ENCODE results near the gene INTS4. TPM values are rescaled to one million over a fixed set of nuclear protein-coding genes. Genes with fewer than 3 reads are reported as not detected.
"Not testable (repeated sequence)": the region's sequence is repeated elsewhere in the genome, so short reads cannot be mapped to it uniquely, and the experiment has no call there.

Gene INTS4
- total RNA-seq, 1 experiment from 2014 or later: 33.2 TPM

GRCh38 chr11:78010304-78010703 is 15.8 kb upstream of the INTS4 start:
- Histone ChIP-seq H3K4me3 (ENCODE audit: insufficient read depth, low read depth, low read length) (no peak overlapping the region), H3K36me3 (replicated peaks; ENCODE audit: control insufficient read depth, insufficient read depth, low read length) (no peaks in the 10 kb centered on the region), H3K27me3 (ENCODE audit: control insufficient read depth, insufficient read depth, low read length) (no peaks in the 10 kb centered on the region)
- DNase-seq: no peak

- H3K36me3 ChIP-seq (replicated peaks; ENCODE audit: control insufficient read depth, insufficient read depth, low read length): no peaks in the 10 kb centered on the region
- no peaks in the 10 kb centered on the region for H3K27me3 ChIP-seq (ENCODE audit: control insufficient read depth, insufficient read depth, low read length)
- H3K4me3 ChIP-seq (ENCODE audit: insufficient read depth, low read depth, low read length): no peak overlapping the region
These were observed 14.6 kb upstream of the INTS4 start for GRCh38 chr11:78009062-78009461.

GRCh38 chr11:78000193-78000592 is 5.7 kb upstream of the INTS4 start:
- no peaks in the 10 kb centered on the region for H3K36me3 ChIP-seq (replicated peaks; ENCODE audit: control insufficient read depth, insufficient read depth, low read length)
- no peak overlapping the region for H3K4me3 ChIP-seq (ENCODE audit: insufficient read depth, low read depth, low read length)
- H3K27me3 ChIP-seq (ENCODE audit: control insufficient read depth, insufficient read depth, low read length): no peaks in the 10 kb centered on the region
- peak; percentile 70 for DNase-seq

More at GRCh38 chr11:78009062-78009461, 14.6 kb upstream of the INTS4 start:
- DNase-seq: no peak

- Histone ChIP-seq H3K36me3 (replicated peaks; ENCODE audit: control insufficient read depth, insufficient read depth, low read length) (no peaks in the 10 kb centered on the region), H3K27me3 (ENCODE audit: control insufficient read depth, insufficient read depth, low read length) (no peaks in the 10 kb centered on the region), H3K4me3 (ENCODE audit: insufficient read depth, low read depth, low read length) (no peak overlapping the region)
- no peak for DNase-seq
These were observed 5.1 kb upstream of the INTS4 start for GRCh38 chr11:77999446-78000030.

- DNase-seq: peak; percentile 21
- H3K4me3 ChIP-seq (ENCODE audit: insufficient read depth, low read depth, low read length): peak overlapping the region; percentile 64
- H3K36me3 ChIP-seq (replicated peaks; ENCODE audit: control insufficient read depth, insufficient read depth, low read length): no peaks in the 10 kb centered on the region; the same call in none of the 2 replicates
- H3K27me3 ChIP-seq (ENCODE audit: control insufficient read depth, insufficient read depth, low read length): no peaks in the 10 kb centered on the region
These were observed 566 bp downstream of the INTS4 start for GRCh38 chr11:77993902-77994301.

- Histone ChIP-seq H3K27me3 (ENCODE audit: control insufficient read depth, insufficient read depth, low read length) (no peaks in the 10 kb centered on the region), H3K36me3 (replicated peaks; ENCODE audit: control insufficient read depth, insufficient read depth, low read length) (no peaks in the 10 kb centered on the region; the same call in none of the 2 replicates), H3K4me3 (ENCODE audit: insufficient read depth, low read depth, low read length) (no peak overlapping the region)
- no peak for DNase-seq
These were observed 3.5 kb downstream of the INTS4 start for GRCh38 chr11:77990981-77991380.

GRCh38 chr11:77986456-77986855 is 8.0 kb downstream of the INTS4 start:
- H3K27me3 ChIP-seq (ENCODE audit: control insufficient read depth, insufficient read depth, low read length); DNase-seq; H3K4me3 ChIP-seq (ENCODE audit: insufficient read depth, low read depth, low read length); H3K36me3 ChIP-seq (replicated peaks; ENCODE audit: control insufficient read depth, insufficient read depth, low read length): not testable (repeated sequence)

GRCh38 chr11:77981346-77981947 is 13.0 kb downstream of the INTS4 start:
- no peak for DNase-seq
- Histone ChIP-seq H3K36me3 (replicated peaks; ENCODE audit: control insufficient read depth, insufficient read depth, low read length) (no peaks in the 10 kb centered on the region; the same call in none of the 2 replicates), H3K27me3 (ENCODE audit: control insufficient read depth, insufficient read depth, low read length) (no peaks in the 10 kb centered on the region), H3K4me3 (ENCODE audit: insufficient read depth, low read depth, low read length) (no peak overlapping the region)

- no peak for DNase-seq
- Histone ChIP-seq H3K4me3 (ENCODE audit: insufficient read depth, low read depth, low read length) (no peak overlapping the region), H3K36me3 (replicated peaks; ENCODE audit: control insufficient read depth, insufficient read depth, low read length) (peaks cover 2% of the 10 kb centered on the region), H3K27me3 (ENCODE audit: control insufficient read depth, insufficient read depth, low read length) (no peaks in the 10 kb centered on the region)
These were observed 26.1 kb downstream of the INTS4 start for GRCh38 chr11:77968337-77968736.

- H3K27me3 ChIP-seq (ENCODE audit: control insufficient read depth, insufficient read depth, low read length): no peaks in the 10 kb centered on the region
- H3K4me3 ChIP-seq (ENCODE audit: insufficient read depth, low read depth, low read length): no peak overlapping the region
- H3K36me3 ChIP-seq (replicated peaks; ENCODE audit: control insufficient read depth, insufficient read depth, low read length): peaks cover 2% of the 10 kb centered on the region
- DNase-seq: no peak
These were observed 26.7 kb downstream of the INTS4 start for GRCh38 chr11:77967753-77968152.

GRCh38 chr11:77967121-77967520 is 27.3 kb downstream of the INTS4 start:
- DNase-seq: no peak
- no peaks in the 10 kb centered on the region for H3K27me3 ChIP-seq (ENCODE audit: control insufficient read depth, insufficient read depth, low read length)
- H3K36me3 ChIP-seq (replicated peaks; ENCODE audit: control insufficient read depth, insufficient read depth, low read length): peaks cover 2% of the 10 kb centered on the region
- H3K4me3 ChIP-seq (ENCODE audit: insufficient read depth, low read depth, low read length): no peak overlapping the region

- no peak overlapping the region for H3K4me3 ChIP-seq (ENCODE audit: insufficient read depth, low read depth, low read length)
- no peaks in the 10 kb centered on the region for H3K27me3 ChIP-seq (ENCODE audit: control insufficient read depth, insufficient read depth, low read length)
- peaks cover 2% of the 10 kb centered on the region for H3K36me3 ChIP-seq (replicated peaks; ENCODE audit: control insufficient read depth, insufficient read depth, low read length)
- DNase-seq: no peak
These were observed 28.1 kb downstream of the INTS4 start for GRCh38 chr11:77966338-77966737.

- no peaks in the 10 kb centered on the region; the same call in 1 of the 2 replicates for H3K36me3 ChIP-seq (replicated peaks; ENCODE audit: control insufficient read depth, insufficient read depth, low read length)
- no peak overlapping the region for H3K4me3 ChIP-seq (ENCODE audit: insufficient read depth, low read depth, low read length)
- H3K27me3 ChIP-seq (ENCODE audit: control insufficient read depth, insufficient read depth, low read length): no peaks in the 10 kb centered on the region
- no peak for DNase-seq
These were observed 35.0 kb downstream of the INTS4 start for GRCh38 chr11:77959434-77959833.

- not testable (repeated sequence) for H3K4me3 ChIP-seq (ENCODE audit: insufficient read depth, low read depth, low read length); H3K27me3 ChIP-seq (ENCODE audit: control insufficient read depth, insufficient read depth, low read length); DNase-seq; H3K36me3 ChIP-seq (replicated peaks; ENCODE audit: control insufficient read depth, insufficient read depth, low read length)
These were observed 35.8 kb downstream of the INTS4 start for GRCh38 chr11:77958583-77959177.

GRCh38 chr11:77943296-77943695 is 51.2 kb downstream of the INTS4 start:
- H3K36me3 ChIP-seq (replicated peaks; ENCODE audit: control insufficient read depth, insufficient read depth, low read length); DNase-seq; H3K27me3 ChIP-seq (ENCODE audit: control insufficient read depth, insufficient read depth, low read length); H3K4me3 ChIP-seq (ENCODE audit: insufficient read depth, low read depth, low read length): not testable (repeated sequence)

Measured in H7 (cell line).